GM18499 (cell line): ENCODE measurements around the gene LNX1.

ENCODE experiments used
- ATAC-seq: cut with Tn5 transposase; IDR thresholded peaks from one replicate; pipeline ENCODE4 v1.9.1; 2021; ENCODE audit warnings: moderate number of reproducible peaks; ENCODE audit not compliant: insufficient read depth, unreplicated experiment

Gene LNX1

DNA sequence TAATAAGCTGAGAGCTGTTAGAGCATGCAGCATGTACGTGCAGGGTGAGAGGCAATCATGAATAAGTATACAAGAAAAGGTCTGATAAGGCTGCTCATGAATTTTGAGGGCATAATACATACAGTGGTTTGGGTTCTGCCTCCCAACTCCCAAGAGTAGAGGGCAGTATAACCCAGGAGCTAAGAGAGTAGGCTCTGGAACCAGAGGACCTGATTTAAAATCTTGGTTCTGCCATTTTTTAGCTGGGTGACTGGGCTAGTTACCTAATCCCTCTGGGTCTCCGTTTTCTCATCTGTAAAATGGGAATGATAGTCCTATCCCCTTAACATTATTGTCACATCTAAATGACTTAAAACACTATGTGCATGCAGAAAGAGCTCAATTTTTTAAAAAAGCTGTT lies 85.3 kb downstream of the LNX1 start:
- no peak for ATAC-seq

DNA sequence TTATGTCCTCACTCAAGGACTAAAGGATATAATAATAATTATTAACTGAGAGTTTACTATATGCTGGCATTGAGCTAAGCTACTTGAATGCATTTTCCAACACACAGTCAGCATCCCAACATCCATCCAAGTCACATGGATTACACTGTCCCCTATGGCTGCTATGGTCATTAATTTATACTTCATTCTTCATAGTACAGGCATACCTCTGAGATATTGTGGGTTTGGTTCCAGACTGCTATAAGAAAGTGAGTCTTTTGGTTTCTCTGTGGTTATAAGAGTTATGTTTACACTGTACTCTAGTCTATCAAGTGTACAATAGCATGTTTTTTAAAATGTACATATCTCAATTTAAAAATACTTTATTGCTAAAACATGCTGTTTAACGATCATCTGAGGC lies 89.2 kb downstream of the LNX1 start:
- no peak for ATAC-seq

DNA sequence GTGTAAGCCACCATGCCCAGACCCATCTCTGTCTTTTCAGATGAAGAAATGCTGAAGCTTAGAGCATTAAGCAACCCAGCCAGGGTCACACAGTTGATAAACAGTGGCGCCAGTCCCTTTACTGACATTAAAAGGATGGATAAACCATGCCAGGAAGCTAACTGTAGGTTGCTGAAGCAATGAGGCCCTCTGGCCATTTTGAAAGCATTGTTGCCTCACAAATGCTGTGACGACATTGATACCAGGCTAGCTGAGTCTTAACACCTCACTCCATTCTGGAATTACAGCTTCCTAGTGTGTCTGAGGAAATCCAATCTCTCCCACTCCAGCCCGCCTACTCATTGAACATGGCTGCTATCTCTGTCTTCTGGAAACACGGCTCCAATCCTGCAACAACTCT lies 89.7 kb downstream of the LNX1 start:
- no peak for ATAC-seq

DNA sequence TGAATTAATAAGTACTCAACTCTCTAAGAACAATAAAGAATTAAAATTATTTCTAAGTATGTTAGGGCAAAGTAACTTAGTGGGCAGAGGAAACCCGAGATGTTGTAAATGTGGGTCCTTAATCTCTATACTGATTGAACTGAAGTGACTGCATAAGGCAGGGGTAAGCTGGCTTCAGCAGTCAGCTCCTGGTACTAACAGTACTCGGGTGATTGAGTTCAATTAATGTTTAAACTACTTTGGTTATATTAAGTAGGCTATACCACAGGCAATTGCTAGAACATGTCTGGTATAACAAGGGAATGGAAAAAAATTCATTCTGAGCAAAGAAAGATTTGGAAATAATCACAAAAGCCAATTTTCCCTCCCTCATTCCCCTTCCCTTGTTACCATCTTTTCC lies 90.7 kb downstream of the LNX1 start:
- no peak for ATAC-seq

DNA sequence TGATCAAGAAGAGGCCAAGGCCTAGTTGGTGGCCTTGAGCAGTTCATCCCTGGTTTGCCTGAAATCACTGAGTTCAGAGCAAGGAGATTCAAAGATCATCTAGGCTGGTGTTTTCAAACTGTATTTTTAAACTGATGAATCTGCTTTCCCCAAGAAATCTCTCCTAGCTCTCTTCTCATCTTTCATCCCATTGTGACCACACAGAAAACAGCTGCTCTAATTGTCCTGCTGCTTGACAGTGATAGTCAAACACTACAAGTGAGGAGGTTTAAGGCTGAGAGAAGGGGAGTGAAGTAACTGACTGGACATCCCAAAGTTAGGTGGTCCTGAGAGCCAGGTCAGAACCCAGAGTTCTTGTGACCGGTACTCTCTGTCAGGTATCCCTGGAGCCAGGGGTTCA lies 91.5 kb downstream of the LNX1 start:
- no peak for ATAC-seq

- ATAC-seq: no peak
Measured at GRCh38 chr4:53498706-53499105, 92.6 kb downstream of the LNX1 start.

DNA sequence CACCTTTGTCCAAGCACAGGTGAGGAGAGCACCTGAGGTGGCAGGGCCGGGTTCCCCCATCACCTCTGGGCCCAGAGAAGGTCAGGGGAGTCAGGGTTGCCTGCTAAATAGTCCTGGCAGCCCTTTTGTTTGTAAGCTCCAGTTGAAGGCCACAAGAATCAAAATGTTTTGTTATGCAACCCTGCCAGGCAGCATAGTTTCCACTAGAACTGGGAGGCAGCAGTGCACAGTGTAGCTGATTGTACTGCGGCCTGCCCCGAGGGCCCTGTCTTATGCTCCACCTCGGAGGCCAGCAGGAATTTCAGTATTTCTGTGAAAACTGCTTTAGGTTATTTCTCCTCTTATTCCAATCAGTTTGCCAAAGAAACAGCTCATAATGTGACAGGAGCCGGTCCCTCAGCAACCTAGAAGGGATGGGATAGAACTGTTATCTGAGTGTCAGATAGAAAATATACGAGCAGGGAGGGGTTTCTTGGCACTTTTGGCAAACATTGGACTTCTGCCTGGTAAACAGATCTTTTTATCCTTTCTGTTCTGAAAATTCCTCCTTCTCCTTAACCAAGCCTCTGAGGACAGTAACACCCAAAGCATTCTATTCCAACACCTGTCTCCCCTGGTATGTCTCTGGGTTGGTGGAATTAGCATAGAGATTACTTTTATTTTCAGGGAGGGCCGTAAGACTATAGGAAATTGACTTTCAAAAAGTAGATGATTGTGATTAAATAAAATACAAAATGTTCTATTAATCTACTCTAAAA lies 93.6 kb downstream of the LNX1 start:
- no peak for ATAC-seq

DNA sequence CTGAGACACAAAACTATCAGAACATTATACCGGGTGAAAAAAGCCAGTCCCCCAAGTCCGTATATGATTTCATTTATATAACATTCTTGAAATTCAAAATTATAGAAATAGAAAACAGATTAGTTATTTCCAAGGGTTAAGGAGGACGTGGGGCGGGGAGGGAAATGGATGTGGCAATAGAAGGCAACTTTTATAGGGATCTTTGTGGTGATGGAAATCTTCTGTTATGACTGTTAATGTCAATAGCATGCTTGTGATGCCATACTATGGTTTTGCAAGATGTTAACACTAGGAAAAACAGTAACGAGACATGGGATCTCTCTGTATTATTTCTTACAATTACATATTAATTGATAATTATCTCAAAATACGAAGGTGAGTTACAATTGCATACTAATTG lies 96.4 kb downstream of the LNX1 start:
- no peak for ATAC-seq

DNA sequence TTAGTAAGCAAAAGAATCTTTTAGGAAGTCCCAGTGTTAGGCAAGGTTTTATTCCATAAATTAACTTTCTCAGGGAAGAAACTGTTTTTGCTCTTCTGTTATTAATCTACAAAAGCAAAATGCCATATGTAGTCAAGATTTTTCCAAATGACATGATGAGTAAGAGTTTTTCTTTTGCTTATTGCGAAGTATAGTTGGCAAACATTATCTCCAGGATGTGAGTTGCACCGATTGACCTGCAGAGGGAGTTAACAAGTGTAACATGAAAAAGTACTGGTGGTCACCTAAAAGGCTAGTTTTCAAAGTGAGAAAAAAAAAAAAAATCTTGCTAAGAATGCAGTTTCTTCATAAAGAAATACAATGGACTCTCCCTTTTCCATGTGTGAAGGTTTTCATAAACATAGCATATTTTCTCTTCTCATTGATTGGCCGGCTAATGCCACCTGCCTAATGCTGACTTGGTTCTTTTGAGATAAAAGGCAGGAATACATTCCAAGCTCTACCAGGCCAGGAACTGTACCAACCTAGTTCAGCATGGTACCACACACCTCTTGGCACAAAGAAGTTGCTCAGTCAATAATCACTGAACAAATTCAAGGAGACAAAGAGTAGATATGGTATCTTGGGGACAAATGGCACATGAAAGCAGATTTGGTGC lies 100.2 kb downstream of the LNX1 start:
- ATAC-seq: no peak

DNA sequence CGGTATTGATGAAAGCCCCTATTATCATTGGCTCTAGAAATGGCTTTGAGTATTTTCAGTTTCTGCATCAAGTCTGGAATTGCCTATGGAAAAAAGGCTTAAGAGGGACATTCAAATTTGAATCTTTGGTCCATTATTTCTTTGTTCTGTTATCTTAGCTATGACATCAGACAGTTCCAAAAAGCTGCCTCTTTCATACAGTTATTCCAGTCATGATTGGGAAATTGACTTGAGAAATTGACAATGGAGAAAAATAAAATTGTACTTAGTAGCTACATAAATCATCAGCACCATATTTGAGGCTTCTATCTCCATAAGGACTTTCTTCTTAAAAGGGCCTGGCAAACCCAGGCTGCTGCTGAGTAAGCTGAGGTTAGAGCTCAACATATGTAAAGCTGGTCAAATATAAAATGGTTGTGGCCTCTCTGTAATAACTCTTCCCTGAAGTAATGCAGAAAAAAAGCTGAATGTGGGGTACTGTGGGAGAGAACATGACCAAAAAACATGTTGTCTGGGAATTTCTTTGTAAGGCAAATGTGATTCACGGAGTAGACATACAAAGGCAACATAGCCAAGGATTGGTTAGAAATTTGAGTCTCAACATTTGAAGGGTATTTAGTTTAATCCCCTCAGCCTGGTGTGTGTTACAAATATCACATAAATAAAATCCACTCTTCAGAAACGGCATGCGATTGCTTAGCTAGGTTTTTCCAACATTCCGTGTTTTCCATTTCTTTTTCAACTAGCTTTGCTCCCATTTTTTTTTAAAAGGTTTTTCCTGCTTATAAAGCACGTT lies 100.9 kb downstream of the LNX1 start:
- no peak for ATAC-seq

DNA sequence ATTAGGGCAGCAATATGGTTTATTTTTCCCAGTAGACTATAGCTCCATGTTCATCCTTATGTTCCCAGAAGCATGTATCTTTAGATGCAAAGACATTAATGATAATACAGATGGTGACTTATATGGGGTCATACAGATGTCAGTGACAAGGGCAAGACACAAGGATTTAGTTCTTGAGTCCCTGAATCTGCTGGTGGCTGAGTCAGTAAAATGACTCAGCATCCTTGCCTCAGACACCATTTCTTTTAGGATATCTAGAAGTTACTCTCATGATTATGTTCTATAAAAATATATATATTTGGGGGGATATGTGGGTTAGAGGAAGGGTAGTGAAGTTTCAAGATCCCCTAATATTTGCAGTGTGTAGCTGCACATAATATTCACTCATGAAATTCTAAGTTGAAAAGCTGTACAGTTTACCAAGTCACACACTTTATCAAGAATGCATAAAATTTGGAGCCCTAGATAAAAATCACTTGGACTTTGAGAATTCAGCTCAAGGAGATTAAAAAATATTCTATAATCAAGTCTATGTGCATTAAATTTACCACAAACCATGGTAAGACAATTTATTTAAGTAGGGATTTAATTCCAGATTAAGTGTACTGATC lies 101.9 kb downstream of the LNX1 start:
- ATAC-seq: no peak

- no peak for ATAC-seq
Measured at GRCh38 chr4:53487766-53488165, 103.5 kb downstream of the LNX1 start.

- ATAC-seq: no peak
Measured at GRCh38 chr4:53485658-53486040, 105.6 kb downstream of the LNX1 start.

DNA sequence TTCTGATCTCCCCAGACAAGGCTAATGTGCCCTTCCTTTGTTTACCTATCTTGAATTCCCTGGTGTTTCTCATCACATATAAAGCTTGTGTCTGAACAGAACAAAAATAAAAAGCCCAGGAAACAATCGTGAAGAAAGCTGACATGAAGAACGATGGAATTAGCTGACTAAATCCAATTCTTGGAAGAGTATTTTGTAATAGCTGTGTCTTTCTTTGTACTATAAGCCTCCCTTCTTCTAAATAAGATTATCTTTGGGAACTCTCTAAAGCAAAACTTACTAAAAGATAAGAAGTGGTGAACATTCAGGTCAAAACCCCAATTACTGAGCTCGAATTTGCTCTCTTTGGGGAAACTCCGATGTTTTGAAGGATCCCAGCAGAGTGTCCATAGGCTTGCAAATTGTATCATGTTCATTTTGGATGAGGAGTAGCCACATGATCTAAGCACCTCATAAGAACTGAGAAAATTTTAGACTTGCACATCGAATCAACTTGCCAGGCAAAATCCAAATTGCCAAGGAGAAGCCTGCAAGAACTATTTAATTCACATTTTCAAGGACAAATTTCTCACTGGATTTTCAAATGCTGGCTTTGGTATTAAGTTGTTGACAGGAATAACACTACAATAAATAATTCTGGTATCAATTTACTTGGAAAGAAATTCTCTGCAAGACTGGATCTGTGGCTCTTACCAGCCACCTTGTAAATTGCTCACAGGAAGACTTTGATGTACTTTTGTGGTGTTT lies 106.2 kb downstream of the LNX1 start:
- ATAC-seq: no peak

DNA sequence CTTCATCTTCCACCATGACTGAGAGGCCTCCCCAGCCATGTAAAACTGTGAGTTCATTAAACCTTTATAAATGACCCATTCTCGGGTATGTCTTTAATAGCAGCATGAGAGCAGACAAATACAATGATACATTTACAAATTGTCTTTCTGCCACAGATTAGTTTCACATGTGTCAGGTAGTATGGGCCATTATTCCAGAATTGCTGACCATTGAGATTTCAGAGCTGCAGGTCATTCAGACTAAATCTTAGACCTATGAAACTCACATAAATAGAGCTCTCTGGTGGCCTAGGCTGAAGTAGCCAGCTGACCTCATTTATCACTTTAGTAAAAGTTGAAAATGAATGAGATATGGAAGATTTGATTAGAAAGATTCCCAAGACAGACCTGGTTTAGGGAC lies 108.0 kb downstream of the LNX1 start:
- no peak for ATAC-seq

DNA sequence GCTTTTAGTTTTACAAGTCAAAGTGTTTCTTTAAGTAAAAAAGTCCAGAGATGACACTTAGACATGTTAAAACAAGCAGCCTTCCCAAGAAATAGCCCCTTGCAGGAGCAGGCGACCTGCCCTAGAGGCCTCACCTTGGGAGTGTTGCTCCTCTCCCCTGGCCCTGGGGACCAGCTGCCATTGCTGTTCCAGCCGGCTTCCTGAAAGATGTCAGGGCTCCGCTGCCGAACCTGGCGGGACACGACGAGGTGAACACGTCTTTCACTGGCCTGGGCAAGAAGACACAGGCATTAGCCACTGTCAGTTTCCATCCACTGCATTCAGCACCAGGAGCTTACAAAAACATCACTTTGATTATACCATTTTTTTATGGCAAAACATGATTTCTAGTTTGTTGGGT lies 109.7 kb downstream of the LNX1 start:
- ATAC-seq: no peak

DNA sequence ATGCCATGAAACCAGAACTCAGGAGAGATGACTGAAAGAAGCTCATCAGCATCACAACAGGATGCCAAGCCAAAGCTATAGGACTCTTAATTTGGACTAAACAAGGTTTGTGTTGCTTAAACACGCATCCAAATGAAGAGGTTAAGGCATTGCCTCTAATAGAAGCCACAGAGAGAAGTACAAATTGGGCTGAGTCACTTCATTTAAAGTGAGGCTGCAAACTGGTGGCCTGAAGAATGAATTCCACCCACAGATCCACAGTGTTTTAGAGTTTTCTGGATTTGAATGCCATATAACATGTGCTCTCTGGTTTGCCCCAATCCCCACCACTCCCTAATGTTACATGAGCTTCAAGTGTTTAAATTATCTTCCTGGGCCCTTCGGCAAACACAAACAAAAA lies 110.4 kb downstream of the LNX1 start:
- no peak for ATAC-seq

GRCh38 chr4:53479736-53480525 lies 111.4 kb downstream of the LNX1 start:
- no peak for ATAC-seq

- no peak for ATAC-seq
Measured at GRCh38 chr4:53478671-53479456, 112.4 kb downstream of the LNX1 start.
